Upper lobe of right lung (tissue), 1 donor: ENCODE measurements around the gene ADAMTS2. TPM values are rescaled to one million over a fixed set of nuclear protein-coding genes. Genes with fewer than 3 reads are reported as not detected.

Experiments
- ATAC-seq: fragments of 200-7000 bp; cut with Tn5 transposase; one replicate; pipeline ENCODE4 v1.9.1; 2020; ENCODE audit warnings: mild to moderate bottlenecking, moderate library complexity
- DNase-seq: peaks from one replicate; pipeline ENCODE4 v3.0.0-alpha.2; 2020
- H3K27ac ChIP-seq: fragments of 200-600 bp; one replicate; pipeline ENCODE4 v1.8.0; 2022
- H3K27me3 ChIP-seq: fragments of 200-600 bp; one replicate; pipeline ENCODE4 v1.8.0; 2022; ENCODE audit warnings: mild to moderate bottlenecking
- H3K36me3 ChIP-seq: fragments of 200-600 bp; one replicate; pipeline ENCODE4 v1.8.0; 2022
- H3K4me1 ChIP-seq: fragments of 200-600 bp; one replicate; pipeline ENCODE4 v1.8.0; 2022
- H3K4me3 ChIP-seq: fragments of 200-600 bp; one replicate; pipeline ENCODE4 v1.8.0; 2022; ENCODE audit warnings: mild to moderate bottlenecking
- H3K9me3 ChIP-seq: fragments of 200-600 bp; one replicate; pipeline ENCODE4 v1.8.0; 2022
- intact Hi-C: fragments of 100-400 bp; cut with DNase I; formaldehyde crosslinking; loops from one replicate; pipeline ENCODE4 v1.11.0; 2022
- total RNA-seq: library from RNA; stranded (reverse); fragmentation: NEBNext Ultra II Directional; extraction: Animal tissue kit (Norgen Biotek cat#: 25700); gene quantifications from one replicate; pipeline ENCODE4 v1.2.1, GENCODE V29; 2021
- TF ChIP-seq, protein P1 (sequence below): fragments of 200-600 bp; IDR thresholded peaks from one replicate; pipeline ENCODE4 v1.8.0; 2022; ENCODE audit warnings: antibody characterized with exemption
- donor health status: DM: no; HTN: yes; CAD: no; lungs with severe emphysema.

Gene ADAMTS2
- total RNA-seq, 1 donor from 2014 or later, result 16.4 TPM

DNA sequence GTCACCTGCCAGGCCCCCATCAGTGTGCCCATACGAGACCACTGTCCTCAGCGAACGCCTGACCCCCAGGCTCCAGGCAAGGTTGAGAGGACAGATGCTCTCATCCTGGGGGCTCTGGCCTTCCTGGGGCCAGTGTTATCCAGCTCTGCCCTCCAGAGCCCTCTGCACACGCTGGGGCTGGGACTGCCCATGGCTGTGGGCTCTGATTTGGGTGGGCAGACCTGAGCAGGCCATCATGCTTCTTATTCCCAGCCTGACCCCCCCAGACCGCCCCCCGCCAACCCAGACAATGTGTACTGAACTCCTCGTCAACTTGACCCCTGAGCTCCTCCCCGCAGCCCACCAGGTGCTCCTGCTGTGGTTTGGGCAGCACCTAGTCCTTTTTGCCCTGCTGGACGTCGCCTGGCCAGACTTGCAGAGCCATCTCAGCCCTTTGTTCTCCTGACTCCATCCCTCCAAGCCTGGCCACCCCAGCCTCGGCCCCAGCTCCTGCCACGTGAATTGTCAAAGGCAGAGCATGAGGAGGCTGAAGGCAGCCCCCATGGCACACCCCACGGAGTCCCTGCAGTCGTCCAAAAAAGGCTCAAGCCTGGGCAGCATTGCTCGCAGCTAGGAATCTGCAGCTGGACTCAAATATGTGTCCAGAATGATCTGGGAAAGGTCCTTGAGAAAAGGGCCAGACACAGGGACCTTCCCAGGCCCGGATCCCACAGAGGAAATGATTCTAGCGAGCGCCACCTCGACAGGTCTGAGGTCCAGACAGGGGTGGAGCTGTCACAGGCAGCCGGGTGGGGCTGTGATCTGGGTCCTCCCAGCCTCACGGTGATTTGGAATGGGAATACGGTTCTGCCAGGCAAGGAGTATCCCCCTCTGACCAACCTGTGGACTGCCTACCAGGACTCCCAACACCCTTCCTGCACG is 87.0 kb downstream of the ADAMTS2 start:
- Histone ChIP-seq H3K27me3 (no peaks in the 10 kb centered on the region), H3K36me3 (no peaks in the 10 kb centered on the region), H3K4me1 (no peaks in the 10 kb centered on the region), H3K27ac (no peak overlapping the region), H3K9me3 (no peaks in the 10 kb centered on the region), H3K4me3 (no peak overlapping the region)
- intact Hi-C loops, result no loop called here
- no peak for ATAC-seq
- peak; percentile 54 for DNase-seq
- TF ChIP-seq, protein P1, sequence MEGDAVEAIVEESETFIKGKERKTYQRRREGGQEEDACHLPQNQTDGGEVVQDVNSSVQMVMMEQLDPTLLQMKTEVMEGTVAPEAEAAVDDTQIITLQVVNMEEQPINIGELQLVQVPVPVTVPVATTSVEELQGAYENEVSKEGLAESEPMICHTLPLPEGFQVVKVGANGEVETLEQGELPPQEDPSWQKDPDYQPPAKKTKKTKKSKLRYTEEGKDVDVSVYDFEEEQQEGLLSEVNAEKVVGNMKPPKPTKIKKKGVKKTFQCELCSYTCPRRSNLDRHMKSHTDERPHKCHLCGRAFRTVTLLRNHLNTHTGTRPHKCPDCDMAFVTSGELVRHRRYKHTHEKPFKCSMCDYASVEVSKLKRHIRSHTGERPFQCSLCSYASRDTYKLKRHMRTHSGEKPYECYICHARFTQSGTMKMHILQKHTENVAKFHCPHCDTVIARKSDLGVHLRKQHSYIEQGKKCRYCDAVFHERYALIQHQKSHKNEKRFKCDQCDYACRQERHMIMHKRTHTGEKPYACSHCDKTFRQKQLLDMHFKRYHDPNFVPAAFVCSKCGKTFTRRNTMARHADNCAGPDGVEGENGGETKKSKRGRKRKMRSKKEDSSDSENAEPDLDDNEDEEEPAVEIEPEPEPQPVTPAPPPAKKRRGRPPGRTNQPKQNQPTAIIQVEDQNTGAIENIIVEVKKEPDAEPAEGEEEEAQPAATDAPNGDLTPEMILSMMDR, result no peak

DNA sequence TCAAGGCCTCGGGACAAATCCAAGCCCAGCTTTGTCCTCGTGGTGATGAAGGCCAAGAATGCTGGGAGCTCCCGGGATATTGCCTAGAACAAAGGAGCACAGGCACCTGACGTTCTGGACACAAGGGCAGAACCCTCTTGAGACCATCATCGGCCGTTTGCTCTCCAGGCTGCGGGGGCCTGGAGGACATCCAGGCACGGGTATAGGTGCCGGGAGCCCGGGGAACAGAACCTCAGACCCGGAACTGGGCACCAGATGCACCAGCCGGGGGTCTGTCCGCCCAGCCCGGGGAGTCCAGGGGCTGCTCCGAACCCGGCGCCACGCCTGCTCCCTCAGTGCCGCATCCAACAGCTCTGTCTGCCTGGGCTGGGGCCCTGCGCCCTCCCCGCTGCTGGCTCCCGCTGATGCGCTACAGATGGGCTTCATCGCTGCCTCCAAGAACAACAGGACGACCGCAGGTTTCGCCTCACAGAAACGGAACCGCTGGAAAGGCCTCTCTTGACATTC is 88.0 kb downstream of the ADAMTS2 start:
- Histone ChIP-seq H3K4me1 (no peaks in the 10 kb centered on the region), H3K27ac (no peak overlapping the region), H3K9me3 (no peaks in the 10 kb centered on the region), H3K4me3 (no peak overlapping the region), H3K27me3 (no peaks in the 10 kb centered on the region), H3K36me3 (no peaks in the 10 kb centered on the region)
- DNase-seq, result peak; percentile 52
- TF ChIP-seq, protein P1, result no peak
- no peak for ATAC-seq
- intact Hi-C loops, result no loop called here

DNA sequence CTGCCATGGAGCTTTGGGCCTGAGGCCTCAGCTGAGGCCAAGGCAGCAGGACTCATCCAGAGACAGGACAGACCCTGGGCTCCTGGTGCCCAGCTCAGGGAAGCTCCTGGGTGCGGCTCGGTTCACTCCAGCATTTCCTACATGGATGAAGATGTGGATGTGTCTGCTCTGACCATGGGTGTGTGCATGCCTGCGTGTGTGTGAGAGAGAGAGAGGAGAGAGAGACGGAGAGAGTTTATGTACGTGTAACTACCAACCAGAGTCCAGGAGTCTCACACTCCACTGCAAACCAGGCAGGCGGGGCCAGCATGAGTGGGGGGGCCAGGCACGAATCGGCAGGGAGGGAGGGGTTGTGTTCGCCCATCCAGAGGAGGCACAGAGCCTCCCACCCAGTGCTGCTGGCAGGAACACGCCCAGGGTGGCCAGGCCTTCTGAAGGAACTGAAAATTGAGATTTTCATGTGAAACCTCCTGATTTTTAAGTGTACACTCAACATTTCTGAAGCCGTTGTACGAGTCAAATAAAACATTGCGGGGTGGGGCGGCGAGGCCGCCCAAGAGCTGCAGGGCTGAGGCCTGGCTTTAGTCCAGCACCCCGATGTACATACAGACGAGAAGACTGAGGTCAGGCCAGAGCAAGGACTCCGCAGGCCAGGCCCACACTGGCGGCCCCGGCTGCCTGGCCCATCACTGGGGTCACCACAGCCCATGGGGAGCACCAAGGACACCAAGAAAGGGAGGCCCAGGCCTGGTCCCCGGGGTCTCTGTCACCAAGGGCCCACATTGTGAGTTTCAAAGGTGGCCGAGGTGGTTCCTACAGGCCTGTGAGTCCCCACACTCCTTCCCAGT is 88.7 kb downstream of the ADAMTS2 start:
- H3K4me1 ChIP-seq, result no peaks in the 10 kb centered on the region
- DNase-seq (peak; percentile 56), ATAC-seq (no peak)
- intact Hi-C loops, result no loop called here
- H3K27me3 ChIP-seq, result no peaks in the 10 kb centered on the region
- no peaks in the 10 kb centered on the region for H3K9me3 ChIP-seq
- no peaks in the 10 kb centered on the region for H3K36me3 ChIP-seq
- H3K27ac ChIP-seq, result no peak overlapping the region
- H3K4me3 ChIP-seq, result no peak overlapping the region
- TF ChIP-seq, protein P1, result no peak

DNA sequence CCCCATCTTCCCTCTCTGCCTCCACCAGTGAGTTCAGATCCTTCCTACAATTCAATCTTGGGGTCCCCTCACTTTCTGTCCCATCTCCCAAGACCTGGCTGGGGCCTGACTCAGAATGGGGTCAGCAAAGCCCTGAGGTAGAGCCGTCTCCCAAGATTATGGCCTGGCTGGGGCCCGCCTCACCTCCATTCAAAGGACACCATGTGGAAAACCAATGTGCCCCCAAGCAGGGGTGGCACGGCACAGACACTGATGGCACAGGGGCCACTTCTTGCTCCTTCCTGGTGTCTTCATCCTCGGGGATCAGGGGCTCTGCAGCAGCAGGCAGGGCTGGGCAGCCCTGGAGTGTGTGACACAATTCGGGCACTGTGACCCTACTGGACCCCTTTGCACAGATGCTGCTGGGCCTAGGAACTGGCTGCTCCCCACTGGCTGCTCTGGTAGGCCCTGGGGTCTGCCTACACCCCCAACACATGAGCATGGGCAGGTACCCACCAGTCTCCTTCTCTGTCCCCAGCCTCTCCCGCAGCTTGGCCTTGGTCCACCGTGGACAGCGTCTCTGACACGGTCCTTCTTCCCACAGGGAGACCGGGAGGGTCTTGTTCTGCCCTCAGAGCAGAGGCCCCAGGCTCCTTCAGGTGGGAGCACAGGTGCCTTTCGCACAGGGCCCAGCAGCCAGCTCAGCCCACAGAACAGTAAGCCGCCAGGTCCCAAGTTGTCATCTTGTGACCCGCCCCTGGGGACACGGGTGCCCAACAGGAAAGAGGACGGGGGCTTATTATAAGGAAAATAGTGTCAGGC is 89.5 kb downstream of the ADAMTS2 start:
- intact Hi-C loops, result no loop called here
- peak; percentile 57 for DNase-seq
- Histone ChIP-seq H3K27me3 (no peaks in the 10 kb centered on the region), H3K9me3 (no peaks in the 10 kb centered on the region), H3K4me3 (no peak overlapping the region), H3K27ac (no peak overlapping the region), H3K4me1 (no peaks in the 10 kb centered on the region), H3K36me3 (no peaks in the 10 kb centered on the region)
- no peak for ATAC-seq
- TF ChIP-seq, protein P1, result no peak

DNA sequence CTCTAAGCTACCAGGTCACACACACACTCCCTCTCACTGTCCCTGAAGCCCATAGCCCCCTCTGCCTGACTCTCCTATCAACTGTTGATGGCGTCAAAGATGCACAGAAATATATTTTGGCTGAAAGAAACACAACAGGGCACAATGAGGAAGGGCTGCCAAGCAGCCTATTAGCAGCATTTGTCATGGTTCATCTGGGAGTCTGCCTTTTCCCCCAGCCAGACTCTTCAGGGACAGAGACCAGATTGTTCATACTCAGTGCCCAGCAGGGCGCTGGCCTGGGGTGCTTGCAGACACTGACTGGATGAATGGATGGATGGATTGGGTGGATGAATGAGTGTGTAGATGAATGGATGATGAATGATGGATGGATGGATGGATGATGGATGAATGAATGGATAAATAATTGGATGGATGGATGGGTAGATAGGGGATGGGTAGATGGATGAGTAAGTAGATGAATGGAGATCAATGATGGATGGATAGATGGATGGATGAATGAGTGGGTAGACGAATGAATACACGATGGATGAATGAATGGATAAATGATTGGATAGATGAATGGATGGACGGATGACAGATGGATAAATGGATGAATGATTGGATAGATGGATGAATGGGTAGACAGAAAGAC is 90.5 kb downstream of the ADAMTS2 start:
- Histone ChIP-seq H3K9me3 (no peaks in the 10 kb centered on the region), H3K27me3 (no peaks in the 10 kb centered on the region), H3K4me3 (no peak overlapping the region), H3K36me3 (no peaks in the 10 kb centered on the region), H3K27ac (no peak overlapping the region), H3K4me1 (no peaks in the 10 kb centered on the region)
- DNase-seq, result no peak
- TF ChIP-seq, protein P1, result no peak
- ATAC-seq, result no peak
- intact Hi-C loops, result no loop called here
